ENCODE data around the gene TNRC6A. TPM values are rescaled to one million over a fixed set of nuclear protein-coding genes. Genes with fewer than 3 reads are reported as not detected.
"Not testable (repeated sequence)": the region's sequence is repeated elsewhere in the genome, so short reads cannot be mapped to it uniquely, and the experiment has no call there.

TNRC6A gene
- total RNA-seq, 2 experiments from 2014 or later: 38.1 to 60.3 TPM

DNA sequence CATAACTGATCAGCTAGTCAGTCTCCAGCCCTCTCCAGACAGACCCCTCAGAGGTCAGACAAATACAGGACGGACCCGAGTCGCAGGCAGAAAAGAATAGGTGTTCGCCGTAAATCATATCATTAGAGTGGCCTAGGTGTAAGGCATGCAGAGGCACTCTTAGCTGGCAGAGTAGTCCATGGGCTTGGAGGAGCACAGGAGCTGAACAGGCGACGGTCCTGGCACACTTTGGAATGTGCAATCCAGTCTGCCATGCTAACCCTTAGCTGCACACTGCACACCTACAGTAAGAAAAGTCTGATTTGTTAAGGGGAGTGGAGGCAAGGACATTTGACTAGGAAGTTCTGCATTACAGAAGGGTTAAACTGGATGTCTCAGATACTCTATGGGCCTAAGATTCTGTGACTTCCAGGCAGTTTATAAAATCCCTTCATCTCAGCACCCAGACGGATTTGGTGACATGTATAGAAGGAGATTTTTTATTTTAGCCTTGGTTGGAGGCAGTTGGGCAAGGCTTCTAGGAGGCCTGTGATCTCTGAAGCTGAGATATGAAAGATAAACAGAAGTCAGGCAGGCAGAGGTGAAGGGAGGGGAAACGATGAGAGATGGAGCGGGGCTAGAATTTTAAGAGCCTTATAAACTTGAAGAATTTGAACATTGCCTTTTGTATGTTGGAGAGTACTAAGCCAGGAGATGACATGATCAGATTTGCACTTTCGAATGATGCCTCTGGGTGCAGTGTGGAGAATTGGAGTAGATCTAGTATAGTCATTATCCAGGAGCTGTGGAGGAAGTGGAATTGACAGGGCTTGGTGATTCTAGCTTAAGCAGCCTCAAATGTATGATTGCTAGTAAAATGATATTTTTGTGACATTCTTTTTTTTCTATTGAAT is 81.7 kb downstream of the TNRC6A start:
- Histone ChIP-seq H3K4me3 (ENCODE audit: low read depth, low read length, poor library complexity, severe bottlenecking) (no peak overlapping the region), H3K27ac (ENCODE audit: low read depth, low read length, poor library complexity, severe bottlenecking) (no peak overlapping the region), H3K9me2 (ENCODE audit: insufficient read depth, low read length) (no peaks in the 10 kb centered on the region), H3K79me2 (ENCODE audit: insufficient read depth, low read depth, low read length) (no peaks in the 10 kb centered on the region), H3K4me1 (ENCODE audit: insufficient read depth, low read length, poor library complexity, severe bottlenecking) (no peaks in the 10 kb centered on the region), H3K9me3 (ENCODE audit: low read length) (no peaks in the 10 kb centered on the region), H3K36me3 (ENCODE audit: insufficient read depth, low read length) (peaks cover 95% of the 10 kb centered on the region), H3K4me2 (ENCODE audit: low read length) (no peak overlapping the region), H2AFZ (ENCODE audit: low read length) (no peak overlapping the region), H4K20me1 (ENCODE audit: insufficient read depth, low read length) (no peaks in the 10 kb centered on the region)
- no peak for TF ChIP-seq CTCF (conservative IDR thresholded peaks at IDR 0.05; ENCODE audit: low read length)
- TF ChIP-seq EZH2phosphoT487 (IDR thresholded peaks at IDR 0.05; ENCODE audit: borderline replicate concordance, low read depth, low read length): no peak
- DNase-seq (ENCODE audit: low spot score): no peak
- ChIA-PET CTCF (ENCODE audit: unreplicated experiment) (no interaction called here), POLR2A (interaction anchor here (1.1 kb wide), 1 partner anchor 9 kb away, joined by 3 read pairs; no protein-coding TSS in a partner anchor)
- intact Hi-C loops (cut with micrococcal nuclease; ENCODE audit: unreplicated experiment): loop anchor here (10.0 kb wide), 1 partner anchor 246 kb away; no protein-coding TSS in a partner anchor
- BruUV-seq (replicated peaks): no TSS peak

GRCh38 chr16:24812813-24813212 is 83.4 kb downstream of the TNRC6A start:
- H3K9me3 ChIP-seq (ENCODE audit: low read length); H3K4me3 ChIP-seq (ENCODE audit: low read depth, low read length, poor library complexity, severe bottlenecking); H3K4me2 ChIP-seq (ENCODE audit: low read length); H2AFZ ChIP-seq (ENCODE audit: low read length); CTCF ChIA-PET (ENCODE audit: unreplicated experiment); H3K27ac ChIP-seq (ENCODE audit: low read depth, low read length, poor library complexity, severe bottlenecking); H3K4me1 ChIP-seq (ENCODE audit: insufficient read depth, low read length, poor library complexity, severe bottlenecking); BruUV-seq (replicated peaks); H3K79me2 ChIP-seq (ENCODE audit: insufficient read depth, low read depth, low read length); H3K9me2 ChIP-seq (ENCODE audit: insufficient read depth, low read length); H4K20me1 ChIP-seq (ENCODE audit: insufficient read depth, low read length); DNase-seq (ENCODE audit: low spot score): not testable (repeated sequence)
- intact Hi-C loops (cut with micrococcal nuclease; ENCODE audit: unreplicated experiment): loop anchor here (10.0 kb wide), 1 partner anchor 248 kb away; no protein-coding TSS in a partner anchor
- H3K36me3 ChIP-seq (ENCODE audit: insufficient read depth, low read length): peaks cover 95% of the 10 kb centered on the region
- POLR2A ChIA-PET: interaction anchor here (0.6 to 0.7 kb wide), 2 partner anchors 245 to 1007 kb away, joined by 3 to 5 read pairs; no protein-coding TSS in a partner anchor

- ChIA-PET POLR2A (no interaction called here), CTCF (ENCODE audit: unreplicated experiment) (no interaction called here)
- no peaks in the 10 kb centered on the region for H3K79me2 ChIP-seq (ENCODE audit: insufficient read depth, low read depth, low read length)
- H3K4me2 ChIP-seq (ENCODE audit: low read length): no peak overlapping the region
- H3K4me3 ChIP-seq (ENCODE audit: low read depth, low read length, poor library complexity, severe bottlenecking): no peak overlapping the region
- no peaks in the 10 kb centered on the region for H4K20me1 ChIP-seq (ENCODE audit: insufficient read depth, low read length)
- H3K36me3 ChIP-seq (ENCODE audit: insufficient read depth, low read length): peaks cover 94% of the 10 kb centered on the region
- H3K4me1 ChIP-seq (ENCODE audit: insufficient read depth, low read length, poor library complexity, severe bottlenecking): no peaks in the 10 kb centered on the region
- H3K27ac ChIP-seq (ENCODE audit: low read depth, low read length, poor library complexity, severe bottlenecking): no peak overlapping the region
- no peaks in the 10 kb centered on the region for H3K9me3 ChIP-seq (ENCODE audit: low read length)
- TF ChIP-seq EZH2phosphoT487 (IDR thresholded peaks at IDR 0.05; ENCODE audit: borderline replicate concordance, low read depth, low read length) (no peak), CTCF (conservative IDR thresholded peaks at IDR 0.05; ENCODE audit: low read length) (no peak)
- DNase-seq (ENCODE audit: low spot score): no peak
- no peaks in the 10 kb centered on the region for H3K9me2 ChIP-seq (ENCODE audit: insufficient read depth, low read length)
- intact Hi-C loops (cut with micrococcal nuclease; ENCODE audit: unreplicated experiment): loop anchor here (10.0 kb wide), 1 partner anchor 250 kb away; no protein-coding TSS in a partner anchor
- no TSS peak for BruUV-seq (replicated peaks)
- H2AFZ ChIP-seq (ENCODE audit: low read length): no peak overlapping the region
Observed at GRCh38 chr16:24815021-24815420, 85.6 kb downstream of the TNRC6A start.

Measured in OCI-LY7 (cell line).